Gastroesophageal sphincter (tissue), 4 donors: ENCODE results near the gene CCDC178. TPM values are rescaled to one million over a fixed set of nuclear protein-coding genes. Genes with fewer than 3 reads are reported as not detected.

ENCODE experiments used
- ATAC-seq: fragments of 150-250 bp; one replicate; pipeline ENCODE4 v1.9.1; 2016; ENCODE audit warnings: mild to moderate bottlenecking, moderate library complexity
- H3K27ac ChIP-seq, 4 donors: fragments of 200-600 bp; sonication (generic) in 3 of 4; 1 replicate in 3 of 4; 2 replicates in 1 of 4; pipeline ENCODE4 v1.5.1; 2016 to 2019
- H3K27me3 ChIP-seq: fragments of 200-600 bp; sonication (generic); one replicate; pipeline ENCODE4 v1.5.1; 2019
- H3K36me3 ChIP-seq, 2 donors: fragments of 200-600 bp; sonication (generic); one replicate each; pipeline ENCODE4 v1.5.1; 2019; ENCODE audit warnings: control low read depth in 1 of 2
- H3K4me1 ChIP-seq, 3 donors: fragments of 200-600 bp; sonication (generic); 1 replicate in 2 of 3; 2 replicates in 1 of 3; pipeline ENCODE4 v1.5.1; 2016 to 2019; ENCODE audit warnings: control low read depth in 2 of 3
- H3K4me3 ChIP-seq, 2 donors: fragments of 200-600 bp; sonication (generic); one replicate each; pipeline ENCODE4 v1.5.1; 2019; ENCODE audit warnings: mild to moderate bottlenecking in 1 of 2, moderate library complexity in 1 of 2
- H3K9me3 ChIP-seq, 3 donors: fragments of 200-600 bp; sonication (generic); one replicate each; pipeline ENCODE4 v1.5.1; 2017 to 2019; ENCODE audit warnings: control low read depth in 2 of 3
- EP300 ChIP-seq: sonication (generic); formaldehyde crosslinking; IDR thresholded peaks from one replicate; pipeline ENCODE4 v1.6.1; 2017; ENCODE audit warnings: antibody characterized with exemption, mild to moderate bottlenecking
- POLR2A ChIP-seq, 2 donors: fragments of 450-650 bp; IDR thresholded peaks; one replicate each; pipeline ENCODE4 v1.6.1; 2017; ENCODE audit warnings: antibody characterized with exemption in 2 of 2, mild to moderate bottlenecking in 2 of 2, moderate library complexity in 1 of 2
- POLR2AphosphoS5 ChIP-seq: sonication (generic); formaldehyde crosslinking; IDR thresholded peaks from one replicate; pipeline ENCODE4 v1.6.1; 2017; ENCODE audit warnings: antibody characterized with exemption
- WGBS, 2 donors: methylation state at CpG; one replicate each; pipeline ENCODE4 v1.1.5; 2018; ENCODE audit warnings: low coverage in 1 of 2; 5-methylcytosine and 5-hydroxymethylcytosine counted together
- total RNA-seq, 4 donors: library from RNA; depleted of rRNA; stranded (reverse); fragments of >200 nt; gene quantifications; one replicate each; pipeline ENCODE4 v1.1.0, GENCODE V29; 2016
- TF ChIP-seq, protein P1 (sequence below), 4 experiments: fragments of 200-600 bp in 2 of 4; fragments of 450-650 bp in 2 of 4; sonication (generic) in 1 of 4; IDR thresholded peaks; one replicate each; pipeline ENCODE4 v1.5.1; 2017 to 2019; ENCODE audit warnings: antibody characterized with exemption in 4 of 4, mild to moderate bottlenecking in 2 of 4, moderate library complexity in 2 of 4

Gene CCDC178
- total RNA-seq, 4 donors from 2014 or later = 0.27 to 3.3 (median 2.1) TPM; not detected in 1

DNA sequence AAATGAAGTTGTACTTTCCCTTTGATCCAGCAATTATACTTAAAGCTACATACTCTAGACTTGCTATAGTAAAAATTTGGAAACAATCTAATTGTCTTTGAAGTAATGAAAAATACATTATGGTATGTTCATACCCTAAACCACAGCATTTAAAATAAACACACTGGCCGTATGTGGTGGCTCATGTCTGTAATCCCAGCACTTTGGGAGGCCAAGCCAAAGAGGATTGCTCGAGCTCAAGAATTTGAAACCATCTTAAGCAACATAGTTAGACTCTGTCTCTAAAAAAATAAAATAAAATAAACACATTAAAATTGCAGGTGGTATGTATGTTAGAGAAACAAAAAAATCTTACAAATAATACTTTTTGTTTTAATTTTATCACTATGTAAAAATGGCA, 459.6 kb downstream of the CCDC178 start:
- 33 to 50% methylated on average over 1 to 2 of the region's 2 CpGs for WGBS, 2 donors
- ATAC-seq = no peak

DNA sequence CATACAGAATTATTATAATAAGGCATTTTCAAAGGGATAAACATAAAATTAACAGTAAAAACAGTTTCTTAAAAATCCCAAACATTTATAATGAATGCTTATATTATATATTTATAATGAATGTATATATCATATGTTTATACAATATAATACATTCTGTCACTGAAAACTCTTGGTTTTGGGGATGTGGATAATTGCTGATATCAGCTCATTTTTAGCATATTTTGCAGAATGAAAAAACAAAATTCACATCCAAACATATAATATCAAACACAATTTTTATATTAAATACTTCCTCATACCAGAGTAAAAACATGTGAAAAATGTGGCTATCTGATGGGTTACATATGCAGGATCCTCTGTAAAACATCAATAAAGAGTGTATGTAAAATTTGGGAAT, 465.0 kb downstream of the CCDC178 start:
- H3K36me3 ChIP-seq = no peaks in the 10 kb centered on the region
- no peaks in the 10 kb centered on the region for H3K27me3 ChIP-seq
- no peaks in the 10 kb centered on the region for H3K4me1 ChIP-seq
- H3K4me3 ChIP-seq = no peak overlapping the region
- TF ChIP-seq POLR2A (IDR thresholded peaks at IDR 0.05) (no peak), EP300 (no peak), POLR2AphosphoS5 (no peak)
- TF ChIP-seq, protein P1, sequence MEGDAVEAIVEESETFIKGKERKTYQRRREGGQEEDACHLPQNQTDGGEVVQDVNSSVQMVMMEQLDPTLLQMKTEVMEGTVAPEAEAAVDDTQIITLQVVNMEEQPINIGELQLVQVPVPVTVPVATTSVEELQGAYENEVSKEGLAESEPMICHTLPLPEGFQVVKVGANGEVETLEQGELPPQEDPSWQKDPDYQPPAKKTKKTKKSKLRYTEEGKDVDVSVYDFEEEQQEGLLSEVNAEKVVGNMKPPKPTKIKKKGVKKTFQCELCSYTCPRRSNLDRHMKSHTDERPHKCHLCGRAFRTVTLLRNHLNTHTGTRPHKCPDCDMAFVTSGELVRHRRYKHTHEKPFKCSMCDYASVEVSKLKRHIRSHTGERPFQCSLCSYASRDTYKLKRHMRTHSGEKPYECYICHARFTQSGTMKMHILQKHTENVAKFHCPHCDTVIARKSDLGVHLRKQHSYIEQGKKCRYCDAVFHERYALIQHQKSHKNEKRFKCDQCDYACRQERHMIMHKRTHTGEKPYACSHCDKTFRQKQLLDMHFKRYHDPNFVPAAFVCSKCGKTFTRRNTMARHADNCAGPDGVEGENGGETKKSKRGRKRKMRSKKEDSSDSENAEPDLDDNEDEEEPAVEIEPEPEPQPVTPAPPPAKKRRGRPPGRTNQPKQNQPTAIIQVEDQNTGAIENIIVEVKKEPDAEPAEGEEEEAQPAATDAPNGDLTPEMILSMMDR (IDR thresholded peaks at IDR 0.05) = no peak
- no peak overlapping the region for H3K27ac ChIP-seq
- no peak for ATAC-seq
- H3K9me3 ChIP-seq = no peaks in the 10 kb centered on the region

More for the DNA sequence above, 459.6 kb downstream of the CCDC178 start:
- no peak overlapping the region for H3K4me3 ChIP-seq
- H3K4me1 ChIP-seq = no peaks in the 10 kb centered on the region
- no peak overlapping the region for H3K27ac ChIP-seq
- H3K9me3 ChIP-seq = no peaks in the 10 kb centered on the region
- TF ChIP-seq POLR2A (IDR thresholded peaks at IDR 0.05) = no peak
- TF ChIP-seq POLR2AphosphoS5 = no peak
- TF ChIP-seq, protein P1 (IDR thresholded peaks at IDR 0.05) = no peak
- no peak for TF ChIP-seq EP300
- no peaks in the 10 kb centered on the region for H3K27me3 ChIP-seq
- no peaks in the 10 kb centered on the region for H3K36me3 ChIP-seq

DNA sequence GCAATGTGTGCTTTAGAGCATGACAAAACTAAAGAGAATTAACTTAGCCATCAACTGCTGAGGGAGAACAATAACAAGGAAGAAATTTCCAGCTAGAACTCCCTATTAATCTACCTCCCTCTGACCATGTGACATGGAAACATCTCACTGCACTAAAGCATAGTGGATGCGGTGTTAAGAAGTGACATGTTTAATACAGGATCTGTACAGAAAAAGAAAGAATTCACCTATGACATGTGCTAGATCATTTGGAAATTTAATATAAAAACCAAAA, 465.4 kb downstream of the CCDC178 start:
- ATAC-seq = no peak
- no peak overlapping the region for H3K27ac ChIP-seq
- no peaks in the 10 kb centered on the region for H3K4me1 ChIP-seq
- no peak for TF ChIP-seq POLR2AphosphoS5
- H3K4me3 ChIP-seq = no peak overlapping the region
- no peaks in the 10 kb centered on the region for H3K27me3 ChIP-seq
- 43 to 50% methylated on average over 1 of the region's 1 CpG for WGBS, 2 donors
- H3K9me3 ChIP-seq = no peaks in the 10 kb centered on the region
- H3K36me3 ChIP-seq = no peaks in the 10 kb centered on the region

DNA sequence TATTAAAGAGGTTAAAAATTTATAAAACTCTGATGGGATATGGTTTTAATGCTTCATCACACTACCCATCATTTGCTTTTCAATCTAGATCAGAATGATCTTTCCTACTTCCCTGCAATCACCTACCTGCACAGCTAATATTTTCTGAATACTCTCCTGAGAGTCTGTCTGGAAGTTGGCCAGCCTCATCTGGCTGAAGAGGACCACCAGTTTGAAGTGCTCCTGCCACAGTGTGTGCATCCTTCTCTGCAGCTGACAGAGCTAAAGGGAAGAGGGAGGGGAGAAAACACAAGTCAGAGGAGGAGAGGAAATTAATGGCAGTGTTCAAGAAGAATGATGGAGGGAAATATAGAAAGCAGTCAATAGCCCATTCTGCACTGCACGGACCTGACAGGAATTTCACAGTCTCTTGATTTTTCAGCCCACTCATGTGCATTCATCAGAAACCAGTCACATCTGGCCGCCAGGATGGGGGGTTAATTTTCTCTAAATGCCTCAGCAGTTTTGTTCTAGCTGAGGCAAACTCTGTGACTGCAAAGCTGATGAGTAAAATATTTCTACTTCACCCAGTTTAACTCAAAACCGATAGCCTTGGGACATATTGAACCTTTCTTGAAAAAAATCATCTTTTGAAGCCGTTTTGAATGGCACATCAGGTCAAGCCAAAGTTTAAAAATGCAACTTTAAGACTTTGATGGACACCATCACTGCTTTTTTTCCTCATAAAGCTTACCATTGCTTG, 465.9 kb downstream of the CCDC178 start:
- H3K9me3 ChIP-seq = no peaks in the 10 kb centered on the region
- no peak for ATAC-seq
- H3K27me3 ChIP-seq = no peaks in the 10 kb centered on the region
- no peak overlapping the region for H3K27ac ChIP-seq
- TF ChIP-seq POLR2AphosphoS5 (no peak), POLR2A (IDR thresholded peaks at IDR 0.05) (no peak), EP300 (no peak)
- TF ChIP-seq, protein P1 (IDR thresholded peaks at IDR 0.05) = no peak
- 30 to 31% methylated on average over 4 of the region's 4 CpGs for whole genome bisulfite sequencing, 2 donors
- H3K4me3 ChIP-seq = no peak overlapping the region
- H3K4me1 ChIP-seq = no peaks in the 10 kb centered on the region
- no peaks in the 10 kb centered on the region for H3K36me3 ChIP-seq

DNA sequence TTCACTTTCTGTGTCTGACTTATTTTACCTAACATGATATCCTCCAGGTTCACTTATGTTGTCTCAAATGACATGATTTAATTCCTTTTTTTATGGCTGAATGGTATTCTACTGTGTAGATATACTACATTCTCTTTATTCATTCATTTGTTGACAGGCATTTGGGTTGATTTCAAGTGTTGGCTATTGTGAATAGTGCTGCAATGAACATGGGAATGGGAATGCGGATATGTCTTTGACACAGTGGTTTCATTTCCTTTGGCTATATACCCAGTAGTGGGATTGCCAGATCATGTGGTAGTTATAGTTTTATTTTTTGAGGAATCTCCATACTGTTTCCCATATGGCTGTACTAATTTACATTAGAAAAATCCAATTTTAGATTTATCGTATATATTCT, 472.3 kb downstream of the CCDC178 start:
- Histone ChIP-seq H3K36me3 (no peaks in the 10 kb centered on the region), H3K27me3 (no peaks in the 10 kb centered on the region), H3K27ac (no peak overlapping the region), H3K4me1 (no peaks in the 10 kb centered on the region), H3K4me3 (no peak overlapping the region), H3K9me3 (no peaks in the 10 kb centered on the region)
- 97 to 100% methylated on average over 2 of the region's 2 CpGs for WGBS, 2 donors
- no peak for TF ChIP-seq EP300
- TF ChIP-seq POLR2AphosphoS5 = no peak
- TF ChIP-seq POLR2A (IDR thresholded peaks at IDR 0.05) = no peak
- TF ChIP-seq, protein P1 (IDR thresholded peaks at IDR 0.05) = no peak
- ATAC-seq = no peak
